ENCODE measurements around the gene RPS6KL1.

The RPS6KL1 gene

GRCh38 chr14:74907744-74908143 is 15.3 kb downstream of the RPS6KL1 start:
- ATAC-seq, result no peak
- TF ChIP-seq GLIS3 (CRISPR knock-in tag; IDR thresholded peaks at IDR 0.05) (no peak), CREB5 (CRISPR knock-in tag; IDR thresholded peaks at IDR 0.05; ENCODE audit: low read depth) (no peak), ZFP30 (CRISPR knock-in tag; IDR thresholded peaks at IDR 0.05) (no peak), OSR1 (CRISPR knock-in tag; IDR thresholded peaks at IDR 0.05) (no peak), TSHZ2 (CRISPR knock-in tag; IDR thresholded peaks at IDR 0.05) (no peak), BACH2 (CRISPR knock-in tag; IDR thresholded peaks at IDR 0.05; ENCODE audit: borderline replicate concordance) (no peak), ISL1 (CRISPR knock-in tag; IDR thresholded peaks at IDR 0.05) (no peak), RARB (CRISPR knock-in tag; IDR thresholded peaks at IDR 0.05) (no peak), ZNF8 (CRISPR knock-in tag; IDR thresholded peaks at IDR 0.05) (no peak), ARNTL (CRISPR knock-in tag; IDR thresholded peaks at IDR 0.05; ENCODE audit: borderline replicate concordance, low read depth) (no peak), POU6F1 (CRISPR knock-in tag; IDR thresholded peaks at IDR 0.05; ENCODE audit: borderline replicate concordance, low read depth) (no peak), CSRNP3 (CRISPR knock-in tag; IDR thresholded peaks at IDR 0.05) (no peak), TCF4 (CRISPR knock-in tag; IDR thresholded peaks at IDR 0.05; ENCODE audit: borderline replicate concordance) (no peak), TOX (CRISPR knock-in tag; IDR thresholded peaks at IDR 0.05; ENCODE audit: borderline replicate concordance) (no peak), ZC3H10 (CRISPR knock-in tag; IDR thresholded peaks at IDR 0.05) (no peak), PPARA (CRISPR knock-in tag; IDR thresholded peaks at IDR 0.05; ENCODE audit: borderline replicate concordance) (no peak), SNAI2 (CRISPR knock-in tag; IDR thresholded peaks at IDR 0.05) (no peak)
- TF ChIP-seq, protein P1, sequence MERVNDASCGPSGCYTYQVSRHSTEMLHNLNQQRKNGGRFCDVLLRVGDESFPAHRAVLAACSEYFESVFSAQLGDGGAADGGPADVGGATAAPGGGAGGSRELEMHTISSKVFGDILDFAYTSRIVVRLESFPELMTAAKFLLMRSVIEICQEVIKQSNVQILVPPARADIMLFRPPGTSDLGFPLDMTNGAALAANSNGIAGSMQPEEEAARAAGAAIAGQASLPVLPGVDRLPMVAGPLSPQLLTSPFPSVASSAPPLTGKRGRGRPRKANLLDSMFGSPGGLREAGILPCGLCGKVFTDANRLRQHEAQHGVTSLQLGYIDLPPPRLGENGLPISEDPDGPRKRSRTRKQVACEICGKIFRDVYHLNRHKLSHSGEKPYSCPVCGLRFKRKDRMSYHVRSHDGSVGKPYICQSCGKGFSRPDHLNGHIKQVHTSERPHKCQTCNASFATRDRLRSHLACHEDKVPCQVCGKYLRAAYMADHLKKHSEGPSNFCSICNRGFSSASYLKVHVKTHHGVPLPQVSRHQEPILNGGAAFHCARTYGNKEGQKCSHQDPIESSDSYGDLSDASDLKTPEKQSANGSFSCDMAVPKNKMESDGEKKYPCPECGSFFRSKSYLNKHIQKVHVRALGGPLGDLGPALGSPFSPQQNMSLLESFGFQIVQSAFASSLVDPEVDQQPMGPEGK (CRISPR knock-in tag; IDR thresholded peaks at IDR 0.05; ENCODE audit: borderline replicate concordance), result no peak

GRCh38 chr14:74906925-74907521 is 16.0 kb downstream of the RPS6KL1 start:
- ATAC-seq, result 0 out of 3 replicates have a peak, but pooled peaks have one; percentile 9

More at GRCh38 chr14:74906925-74907521, 16.0 kb downstream of the RPS6KL1 start:
- TF ChIP-seq ZFP3 (CRISPR knock-in tag; IDR thresholded peaks at IDR 0.05) (no peak), CSDC2 (CRISPR knock-in tag; IDR thresholded peaks at IDR 0.05) (no peak), ZC3H10 (CRISPR knock-in tag; IDR thresholded peaks at IDR 0.05) (no peak), ZNF565 (CRISPR knock-in tag; conservative IDR thresholded peaks at IDR 0.05; ENCODE audit: low read depth) (no peak), POU6F1 (CRISPR knock-in tag; IDR thresholded peaks at IDR 0.05; ENCODE audit: borderline replicate concordance, low read depth) (no peak), CSRNP3 (CRISPR knock-in tag; IDR thresholded peaks at IDR 0.05) (no peak), ZNF70 (CRISPR knock-in tag; IDR thresholded peaks at IDR 0.05) (no peak), SNAI2 (CRISPR knock-in tag; IDR thresholded peaks at IDR 0.05) (no peak), BACH2 (CRISPR knock-in tag; IDR thresholded peaks at IDR 0.05; ENCODE audit: borderline replicate concordance) (no peak), ZNF8 (CRISPR knock-in tag; IDR thresholded peaks at IDR 0.05) (no peak), RARB (CRISPR knock-in tag; IDR thresholded peaks at IDR 0.05) (no peak), OSR1 (CRISPR knock-in tag; IDR thresholded peaks at IDR 0.05) (no peak), ESRRG (CRISPR knock-in tag; IDR thresholded peaks at IDR 0.05) (no peak), TCF4 (CRISPR knock-in tag; IDR thresholded peaks at IDR 0.05; ENCODE audit: borderline replicate concordance) (no peak), PPARA (CRISPR knock-in tag; IDR thresholded peaks at IDR 0.05; ENCODE audit: borderline replicate concordance) (no peak), GLIS3 (CRISPR knock-in tag; IDR thresholded peaks at IDR 0.05) (no peak)

Measured in SK-N-SH treated with all-trans-retinoic acid at 6 μM for 48 hours (cell line).